ENCODE results near the gene PLEKHF1.

- TF ChIP-seq, protein P1, sequence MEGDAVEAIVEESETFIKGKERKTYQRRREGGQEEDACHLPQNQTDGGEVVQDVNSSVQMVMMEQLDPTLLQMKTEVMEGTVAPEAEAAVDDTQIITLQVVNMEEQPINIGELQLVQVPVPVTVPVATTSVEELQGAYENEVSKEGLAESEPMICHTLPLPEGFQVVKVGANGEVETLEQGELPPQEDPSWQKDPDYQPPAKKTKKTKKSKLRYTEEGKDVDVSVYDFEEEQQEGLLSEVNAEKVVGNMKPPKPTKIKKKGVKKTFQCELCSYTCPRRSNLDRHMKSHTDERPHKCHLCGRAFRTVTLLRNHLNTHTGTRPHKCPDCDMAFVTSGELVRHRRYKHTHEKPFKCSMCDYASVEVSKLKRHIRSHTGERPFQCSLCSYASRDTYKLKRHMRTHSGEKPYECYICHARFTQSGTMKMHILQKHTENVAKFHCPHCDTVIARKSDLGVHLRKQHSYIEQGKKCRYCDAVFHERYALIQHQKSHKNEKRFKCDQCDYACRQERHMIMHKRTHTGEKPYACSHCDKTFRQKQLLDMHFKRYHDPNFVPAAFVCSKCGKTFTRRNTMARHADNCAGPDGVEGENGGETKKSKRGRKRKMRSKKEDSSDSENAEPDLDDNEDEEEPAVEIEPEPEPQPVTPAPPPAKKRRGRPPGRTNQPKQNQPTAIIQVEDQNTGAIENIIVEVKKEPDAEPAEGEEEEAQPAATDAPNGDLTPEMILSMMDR (IDR thresholded peaks at IDR 0.05), result no peak
- no peak for TF ChIP-seq POLR2A (IDR thresholded peaks at IDR 0.05)
These were observed 6.9 kb upstream of the PLEKHF1 start for GRCh38 chr19:29658221-29658991.
